ENCODE results near the gene ABTB2.

The ABTB2 gene

DNA sequence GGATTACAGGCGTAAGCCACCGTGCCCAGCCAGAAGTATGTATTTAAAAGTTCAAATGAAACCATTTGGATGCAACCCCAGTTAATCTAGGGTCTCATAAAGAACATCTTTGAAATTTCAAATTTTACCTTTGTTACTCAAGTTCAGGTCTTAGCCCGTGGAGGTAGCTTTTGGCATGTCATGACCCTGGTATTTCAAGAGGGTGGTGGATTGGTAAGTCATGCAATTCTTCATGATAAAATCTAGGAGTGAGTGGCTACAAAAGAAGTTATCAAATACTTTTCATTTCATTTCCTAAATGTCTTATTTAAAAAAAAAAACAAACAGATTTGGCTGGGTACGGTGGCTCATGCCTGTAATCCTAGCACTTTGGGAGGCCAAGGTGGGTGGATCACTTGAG, 80.6 kb downstream of the ABTB2 start:
- no peaks in the 10 kb centered on the region for H3K9me3 Mint-ChIP-seq
- H3K27ac Mint-ChIP-seq: no peak overlapping the region
- H3K4me3 Mint-ChIP-seq: no peak overlapping the region
- no peaks in the 10 kb centered on the region for H3K36me3 Mint-ChIP-seq
- H3K4me1 Mint-ChIP-seq: peaks cover 6% of the 10 kb centered on the region
- ATAC-seq: no peak
- no peak for DNase-seq (ENCODE audit: low spot score in 2 of 2)

GRCh38 chr11:34276352-34276864, 81.4 kb downstream of the ABTB2 start:
- Mint-ChIP-seq H3K27ac (no peak overlapping the region), H3K4me3 (no peak overlapping the region), H3K4me1 (peaks cover 6% of the 10 kb centered on the region), H3K9me3 (no peaks in the 10 kb centered on the region), H3K36me3 (no peaks in the 10 kb centered on the region)
- ATAC-seq (no peak), DNase-seq (ENCODE audit: low spot score in 2 of 2) (no peak)

DNA sequence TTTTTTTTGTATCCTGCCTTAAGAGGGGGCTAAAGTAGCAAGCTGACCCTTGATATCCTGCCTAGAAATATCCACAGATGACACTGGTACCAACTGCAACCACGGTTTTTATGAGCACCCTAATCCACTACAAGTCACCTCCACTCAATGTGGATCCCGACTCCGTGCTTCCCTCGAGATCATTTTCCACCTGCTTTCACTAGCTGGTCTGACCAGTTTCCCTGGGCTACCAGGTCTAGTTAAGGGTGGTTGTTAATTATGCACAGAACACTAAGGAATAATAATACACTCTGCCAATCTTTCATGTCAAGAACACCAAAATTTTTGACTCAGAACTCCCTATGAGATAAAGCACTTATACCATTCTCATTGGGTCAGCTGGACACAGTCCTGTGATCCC, 82.3 kb downstream of the ABTB2 start:
- Mint-ChIP-seq H3K4me1 (peaks cover 6% of the 10 kb centered on the region), H3K9me3 (no peaks in the 10 kb centered on the region), H3K27ac (no peak overlapping the region), H3K4me3 (no peak overlapping the region), H3K36me3 (no peaks in the 10 kb centered on the region)
- ATAC-seq: no peak
- no peak for DNase-seq (ENCODE audit: low spot score in 2 of 2)

- H3K4me3 Mint-ChIP-seq: no peak overlapping the region
- no peak overlapping the region for H3K27ac Mint-ChIP-seq
- H3K36me3 Mint-ChIP-seq: no peaks in the 10 kb centered on the region
- ATAC-seq (no peak), DNase-seq (ENCODE audit: low spot score in 2 of 2) (no peak)
- H3K4me1 Mint-ChIP-seq: peaks cover 6% of the 10 kb centered on the region
- no peaks in the 10 kb centered on the region for H3K9me3 Mint-ChIP-seq
These were observed 83.0 kb downstream of the ABTB2 start for GRCh38 chr11:34274712-34275398.

DNA sequence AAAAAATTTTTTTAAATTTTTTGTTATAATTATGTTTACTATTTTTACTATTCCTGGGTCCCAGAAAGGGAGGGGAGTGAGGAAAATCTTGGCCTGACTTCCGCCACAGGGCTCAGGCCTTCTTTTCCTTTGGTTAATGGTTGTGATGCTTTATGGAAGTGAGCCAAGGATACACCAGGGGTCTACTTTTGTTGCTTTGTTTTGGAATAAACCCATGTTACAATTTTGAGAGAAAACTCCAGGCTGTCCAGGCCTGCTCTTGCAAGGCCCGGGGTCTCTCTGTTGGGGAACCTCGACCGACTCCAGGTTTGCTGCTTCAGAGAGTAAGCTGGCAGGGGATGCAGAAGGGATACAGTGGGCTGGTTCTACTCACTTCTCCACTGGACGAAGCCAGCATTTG, 84.7 kb downstream of the ABTB2 start:
- ATAC-seq: no peak
- peaks cover 6% of the 10 kb centered on the region for H3K4me1 Mint-ChIP-seq
- H3K36me3 Mint-ChIP-seq: no peaks in the 10 kb centered on the region

DNA sequence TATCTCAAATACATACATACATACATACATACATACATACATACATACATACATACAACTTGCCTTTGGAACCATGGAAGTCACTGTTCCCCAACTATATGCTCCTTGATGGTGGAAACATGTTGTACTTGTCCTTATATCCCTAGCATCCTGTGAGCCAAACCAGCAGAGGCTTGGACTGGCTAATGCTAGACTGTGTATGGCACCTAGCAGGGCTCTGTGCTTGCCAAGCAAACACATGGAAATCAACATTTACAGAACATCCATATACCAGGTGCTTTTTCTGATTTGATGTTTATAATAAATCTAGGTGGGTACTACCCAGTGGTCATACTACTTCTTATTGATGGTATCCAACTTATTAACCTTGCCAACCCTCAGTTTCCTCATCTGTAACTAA, 86.1 kb downstream of the ABTB2 start:
- DNase-seq (ENCODE audit: low spot score in 2 of 2) (no peak), ATAC-seq (no peak)
- Mint-ChIP-seq H3K4me1 (peaks cover 6% of the 10 kb centered on the region), H3K27ac (no peak overlapping the region), H3K36me3 (no peaks in the 10 kb centered on the region), H3K9me3 (no peaks in the 10 kb centered on the region), H3K4me3 (no peak overlapping the region)

More for the DNA sequence above, 84.7 kb downstream of the ABTB2 start:
- H3K27ac Mint-ChIP-seq: no peak overlapping the region
- DNase-seq (ENCODE audit: low spot score in 2 of 2): no peak
- H3K9me3 Mint-ChIP-seq: no peaks in the 10 kb centered on the region
- H3K4me3 Mint-ChIP-seq: no peak overlapping the region

- Mint-ChIP-seq H3K36me3 (no peaks in the 10 kb centered on the region), H3K4me3 (no peak overlapping the region), H3K27ac (no peak overlapping the region)
These were observed 87.1 kb downstream of the ABTB2 start for GRCh38 chr11:34270711-34271110.

GRCh38 chr11:34269694-34270245, 88.0 kb downstream of the ABTB2 start:
- Mint-ChIP-seq H3K36me3 (no peaks in the 10 kb centered on the region), H3K9me3 (no peaks in the 10 kb centered on the region), H3K4me1 (peaks cover 5% of the 10 kb centered on the region), H3K27ac (no peak overlapping the region), H3K4me3 (no peak overlapping the region)
- DNase-seq (ENCODE audit: low spot score in 2 of 2): no peak
- ATAC-seq: no peak

More at GRCh38 chr11:34270711-34271110, 87.1 kb downstream of the ABTB2 start:
- Mint-ChIP-seq H3K9me3 (no peaks in the 10 kb centered on the region), H3K4me1 (peaks cover 9% of the 10 kb centered on the region)
- ATAC-seq: no peak
- no peak for DNase-seq (ENCODE audit: low spot score in 2 of 2)

DNA sequence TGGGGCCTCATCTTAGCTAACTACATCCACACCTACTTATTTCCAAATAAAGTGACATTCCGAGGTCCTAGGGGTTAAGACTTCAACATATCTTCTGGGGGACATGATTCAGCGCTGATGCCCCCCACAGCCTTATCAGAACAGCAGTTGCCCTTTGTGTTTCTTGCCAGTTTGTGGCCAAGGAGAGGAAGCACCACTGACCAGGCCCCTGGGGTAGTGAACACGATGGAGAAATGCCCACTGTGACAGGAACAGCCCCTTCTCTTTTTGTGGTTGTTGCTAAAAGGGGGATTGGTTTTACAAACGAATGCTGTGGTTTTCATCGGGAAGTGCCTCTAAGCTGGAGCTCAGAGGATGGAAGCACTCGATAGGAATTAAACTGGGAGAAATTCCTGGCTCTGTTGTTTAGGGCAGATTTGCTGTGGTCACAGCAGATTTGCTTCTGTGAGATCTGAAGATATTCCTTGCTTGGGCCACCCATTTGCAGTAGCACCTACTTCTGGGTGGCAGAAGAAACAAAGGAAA, 88.8 kb downstream of the ABTB2 start:
- peaks cover 5% of the 10 kb centered on the region for H3K4me1 Mint-ChIP-seq
- H3K27ac Mint-ChIP-seq: no peak overlapping the region
- DNase-seq (ENCODE audit: low spot score in 2 of 2): no peak
- H3K36me3 Mint-ChIP-seq: no peaks in the 10 kb centered on the region
- no peaks in the 10 kb centered on the region for H3K9me3 Mint-ChIP-seq
- H3K4me3 Mint-ChIP-seq: no peak overlapping the region
- ATAC-seq: no peak

DNA sequence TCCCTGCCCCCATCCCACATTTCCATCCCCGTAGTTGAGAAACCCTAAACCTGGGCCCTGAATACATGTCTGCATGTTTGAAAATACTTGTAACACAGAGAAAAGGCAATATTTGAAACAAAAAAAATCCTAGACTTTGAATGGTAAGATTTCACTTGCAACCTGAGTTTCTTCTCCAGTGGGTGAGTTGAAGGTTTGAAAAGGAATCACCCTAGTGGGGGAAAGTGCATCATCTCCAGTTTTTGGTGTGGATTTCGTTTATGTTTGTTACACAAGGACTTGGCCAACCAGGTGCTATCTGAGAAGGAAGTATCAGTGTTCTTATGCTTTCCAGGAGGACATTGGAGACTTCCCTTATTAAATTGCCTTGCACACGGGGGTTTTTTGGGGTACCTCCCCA, 90.4 kb downstream of the ABTB2 start:
- H3K27ac Mint-ChIP-seq: no peak overlapping the region
- H3K9me3 Mint-ChIP-seq: no peaks in the 10 kb centered on the region
- no peaks in the 10 kb centered on the region for H3K36me3 Mint-ChIP-seq
- no peak for ATAC-seq
- peaks cover 5% of the 10 kb centered on the region for H3K4me1 Mint-ChIP-seq
- no peak overlapping the region for H3K4me3 Mint-ChIP-seq
- no peak for DNase-seq (ENCODE audit: low spot score in 2 of 2)

DNA sequence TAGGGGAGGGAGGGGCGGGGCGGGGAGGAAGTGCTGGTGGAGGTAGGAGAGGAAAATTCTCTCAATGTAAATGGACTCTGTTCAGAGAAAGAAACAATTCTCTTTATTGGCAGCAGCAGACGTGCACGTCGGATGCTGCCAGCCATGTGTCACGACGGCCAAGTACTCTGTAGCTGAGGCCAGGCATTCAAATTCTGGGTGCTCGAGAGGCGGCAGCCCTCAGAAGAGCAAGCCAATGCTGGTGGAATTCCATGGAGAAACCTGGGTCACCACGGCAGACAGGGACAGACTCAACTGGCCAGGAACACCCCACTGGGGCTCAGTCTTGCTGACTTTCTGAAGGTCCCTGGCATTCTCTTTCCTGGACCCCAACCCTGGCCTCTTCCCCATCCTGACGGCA, 90.8 kb downstream of the ABTB2 start:
- H3K36me3 Mint-ChIP-seq: no peaks in the 10 kb centered on the region
- peaks cover 5% of the 10 kb centered on the region for H3K4me1 Mint-ChIP-seq
- H3K9me3 Mint-ChIP-seq: no peaks in the 10 kb centered on the region
- no peak overlapping the region for H3K27ac Mint-ChIP-seq
- DNase-seq (ENCODE audit: low spot score in 2 of 2) (no peak), ATAC-seq (no peak)
- H3K4me3 Mint-ChIP-seq: no peak overlapping the region

- no peak for DNase-seq (ENCODE audit: low spot score in 2 of 2)
- Mint-ChIP-seq H3K27ac (no peak overlapping the region), H3K9me3 (no peaks in the 10 kb centered on the region), H3K4me3 (no peak overlapping the region), H3K4me1 (peaks cover 5% of the 10 kb centered on the region), H3K36me3 (no peaks in the 10 kb centered on the region)
- no peak for ATAC-seq
These were observed 91.5 kb downstream of the ABTB2 start for GRCh38 chr11:34266090-34266912.

DNA sequence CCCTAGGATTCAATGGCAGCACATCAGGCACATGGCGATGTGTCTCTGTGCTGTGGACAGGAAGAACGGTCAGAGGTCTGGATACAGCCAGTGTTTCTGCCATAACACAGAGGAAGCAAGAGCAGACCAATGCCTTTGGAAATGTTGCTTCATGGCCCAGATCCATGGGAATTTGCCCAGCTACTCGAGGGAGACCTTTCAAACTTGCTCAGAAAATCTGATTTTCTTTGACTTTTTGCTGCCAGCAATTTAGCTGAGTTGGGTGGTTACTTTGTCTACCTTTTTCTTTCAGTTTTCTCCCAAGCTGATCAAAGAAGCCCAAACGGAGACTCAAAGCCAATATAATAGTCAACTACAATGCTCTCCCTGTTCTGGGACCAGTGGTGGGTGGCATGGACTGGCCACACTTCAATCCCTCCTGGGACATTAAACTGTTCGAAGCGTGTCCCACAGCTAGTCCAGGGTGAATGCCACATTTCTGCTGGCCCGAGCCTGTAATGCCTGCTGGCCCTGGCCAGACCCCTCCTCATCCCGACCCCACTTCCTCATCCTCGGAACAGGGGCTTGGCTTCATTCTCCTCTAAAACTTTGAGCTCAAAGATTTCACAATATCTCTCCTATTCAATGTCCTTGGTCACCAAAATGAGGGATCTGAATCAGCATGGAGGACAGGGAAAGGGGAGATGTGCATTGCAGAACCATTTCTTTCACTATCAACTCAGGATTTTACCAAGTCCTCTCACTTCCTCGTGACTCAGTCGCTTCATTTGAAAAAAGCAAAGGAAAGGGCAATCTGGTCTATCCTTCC, 93.3 kb downstream of the ABTB2 start:
- H3K27ac Mint-ChIP-seq: no peak overlapping the region
- no peaks in the 10 kb centered on the region for H3K36me3 Mint-ChIP-seq
- ATAC-seq (no peak), DNase-seq (ENCODE audit: low spot score in 2 of 2) (no peak)
- H3K9me3 Mint-ChIP-seq: no peaks in the 10 kb centered on the region
- no peak overlapping the region for H3K4me3 Mint-ChIP-seq
- peaks cover 5% of the 10 kb centered on the region for H3K4me1 Mint-ChIP-seq

- Mint-ChIP-seq H3K4me1 (peaks cover 5% of the 10 kb centered on the region), H3K27ac (peak overlapping the region; percentile 40), H3K9me3 (no peaks in the 10 kb centered on the region), H3K36me3 (no peaks in the 10 kb centered on the region), H3K4me3 (no peak overlapping the region)
- ATAC-seq: no peak
- DNase-seq (ENCODE audit: low spot score in 2 of 2): no peak
These were observed 94.2 kb downstream of the ABTB2 start for GRCh38 chr11:34263441-34264091.
